Astrocyte (in vitro differentiated cells and primary cell): Measurements from ENCODE around the gene PPP6R3. TPM values are rescaled to one million over a fixed set of nuclear protein-coding genes. Genes with fewer than 3 reads are reported as not detected.

Source experiments
- DNase-seq: peaks from one replicate; pipeline ENCODE4 v3.0.0-alpha.2; 2010; ENCODE audit warnings: low read depth
- FAIRE-seq: peaks from 2 replicates; lab custom pipeline; 2011; peaks lifted over from hg19 to GRCh38; lab: Jason Lieb, UNC
- H2AFZ ChIP-seq: 2 replicates; pipeline ENCODE4 v1.6.0; 2012; ENCODE audit warnings: low read depth, low read length, inconsistent platforms
- H3K27ac ChIP-seq: 2 replicates; pipeline ENCODE4 v1.5.1; 2011; ENCODE audit warnings: low read depth, low read length, inconsistent platforms
- H3K27me3 ChIP-seq: 2 replicates; pipeline ENCODE4 v1.6.0; 2011; ENCODE audit warnings: low read length, inconsistent platforms; ENCODE audit not compliant: insufficient read depth
- H3K36me3 ChIP-seq: 2 replicates; pipeline ENCODE4 v1.5.1; 2011; ENCODE audit warnings: low read length, inconsistent platforms; ENCODE audit not compliant: insufficient read depth
- H3K4me1 ChIP-seq: 2 replicates; pipeline ENCODE4 v1.5.1; 2011; ENCODE audit warnings: low read length, inconsistent platforms; ENCODE audit not compliant: insufficient read depth
- H3K4me2 ChIP-seq: 2 replicates; pipeline ENCODE4 v1.6.0; 2012; ENCODE audit warnings: low read length, inconsistent platforms
- H3K4me3 ChIP-seq: 2 replicates; pipeline ENCODE4 v1.5.1; 2011; ENCODE audit warnings: low read depth, mild to moderate bottlenecking, low read length, inconsistent platforms; ENCODE audit not compliant: insufficient read depth
- H3K79me2 ChIP-seq: 2 replicates; pipeline ENCODE4 v1.6.0; 2012; ENCODE audit warnings: mild to moderate bottlenecking, low read length, inconsistent platforms; ENCODE audit not compliant: insufficient read depth
- H3K9ac ChIP-seq: 2 replicates; pipeline ENCODE4 v1.6.0; 2012; ENCODE audit warnings: mild to moderate bottlenecking, low read length, inconsistent platforms
- H3K9me3 ChIP-seq: 2 replicates; pipeline ENCODE4 v1.5.1; 2012; ENCODE audit warnings: low read depth, mild to moderate bottlenecking, low read length, inconsistent platforms; ENCODE audit not compliant: insufficient read depth
- H4K20me1 ChIP-seq: 2 replicates; pipeline ENCODE4 v1.6.0; 2012; ENCODE audit warnings: low read length, inconsistent platforms; ENCODE audit not compliant: insufficient read depth
- H3K27ac Mint-ChIP-seq: one replicate; pipeline ENCODE4 v1.8.0; 2021; ENCODE audit warnings: mild to moderate bottlenecking, mixed read lengths; ENCODE audit not compliant: unreplicated experiment
- H3K27me3 Mint-ChIP-seq: one replicate; pipeline ENCODE4 v1.8.0; 2021; ENCODE audit warnings: low read depth, mixed read lengths; ENCODE audit not compliant: unreplicated experiment
- H3K36me3 Mint-ChIP-seq: one replicate; pipeline ENCODE4 v1.8.0; 2021; ENCODE audit warnings: low read depth, mixed read lengths; ENCODE audit not compliant: unreplicated experiment
- H3K4me1 Mint-ChIP-seq: one replicate; pipeline ENCODE4 v1.8.0; 2021; ENCODE audit warnings: low read depth, mixed read lengths; ENCODE audit not compliant: unreplicated experiment
- H3K4me3 Mint-ChIP-seq: one replicate; pipeline ENCODE4 v1.8.0; 2021; ENCODE audit warnings: mild to moderate bottlenecking, moderate library complexity, mixed read lengths; ENCODE audit not compliant: unreplicated experiment
- H3K9me3 Mint-ChIP-seq: one replicate; pipeline ENCODE4 v1.8.0; 2021; ENCODE audit warnings: mild to moderate bottlenecking, mixed read lengths; ENCODE audit not compliant: unreplicated experiment
- EZH2 ChIP-seq: IDR thresholded peaks from 2 replicates; pipeline ENCODE4 v1.6.1; 2012; ENCODE audit warnings: mild to moderate bottlenecking, low read length, inconsistent platforms; ENCODE audit not compliant: insufficient read depth
- total RNA-seq: library from RNA; stranded (reverse); gene quantifications from 2 replicates; pipeline ENCODE4 v1.2.1, GENCODE V29; 2021
- TF ChIP-seq, protein P1 (sequence below): IDR thresholded peaks from 2 replicates; pipeline ENCODE4 v1.5.1; 2011; ENCODE audit warnings: low read depth, mild to moderate bottlenecking, inconsistent platforms, low read length, moderate library complexity; ENCODE audit not compliant: insufficient read depth

Gene PPP6R3
- total RNA-seq, 1 donor from 2014 or later, result 97.8 TPM

DNA sequence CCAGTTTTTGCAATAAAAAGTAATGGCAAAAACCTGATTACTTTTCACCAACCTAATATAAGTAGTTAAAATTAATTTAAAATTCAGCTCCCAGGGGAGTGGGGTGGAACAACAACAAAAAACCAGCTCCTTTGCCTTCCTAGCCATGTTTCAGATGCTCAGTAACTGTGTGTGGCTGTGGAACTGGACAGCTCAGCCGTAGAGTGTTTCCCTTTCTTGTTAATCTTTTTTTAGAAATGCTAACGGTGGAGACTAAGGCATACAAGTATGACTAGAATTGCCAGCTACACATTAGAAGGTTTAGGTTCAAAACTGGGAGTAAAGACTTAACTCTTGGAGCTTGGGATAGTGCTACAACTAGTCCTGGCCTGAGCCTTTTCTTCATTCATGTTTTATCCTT lies 45.0 kb downstream of the PPP6R3 start:
- no peak overlapping the region for H2AFZ ChIP-seq
- H3K4me1 ChIP-seq, result peaks cover 4% of the 10 kb centered on the region
- H3K27ac Mint-ChIP-seq, result no peak overlapping the region
- no peak overlapping the region for H3K4me3 Mint-ChIP-seq
- H3K27me3 ChIP-seq, result no peaks in the 10 kb centered on the region
- peak; percentile 18 for DNase-seq
- H3K9me3 ChIP-seq, result no peaks in the 10 kb centered on the region
- H3K4me3 ChIP-seq, result no peak overlapping the region
- H3K4me1 Mint-ChIP-seq, result peaks cover 26% of the 10 kb centered on the region
- H3K27ac ChIP-seq, result no peak overlapping the region
- peaks cover 97% of the 10 kb centered on the region for H4K20me1 ChIP-seq
- H3K36me3 Mint-ChIP-seq, result peaks cover 2% of the 10 kb centered on the region
- FAIRE-seq, result no peak
- no peak for TF ChIP-seq EZH2
- TF ChIP-seq, protein P1, sequence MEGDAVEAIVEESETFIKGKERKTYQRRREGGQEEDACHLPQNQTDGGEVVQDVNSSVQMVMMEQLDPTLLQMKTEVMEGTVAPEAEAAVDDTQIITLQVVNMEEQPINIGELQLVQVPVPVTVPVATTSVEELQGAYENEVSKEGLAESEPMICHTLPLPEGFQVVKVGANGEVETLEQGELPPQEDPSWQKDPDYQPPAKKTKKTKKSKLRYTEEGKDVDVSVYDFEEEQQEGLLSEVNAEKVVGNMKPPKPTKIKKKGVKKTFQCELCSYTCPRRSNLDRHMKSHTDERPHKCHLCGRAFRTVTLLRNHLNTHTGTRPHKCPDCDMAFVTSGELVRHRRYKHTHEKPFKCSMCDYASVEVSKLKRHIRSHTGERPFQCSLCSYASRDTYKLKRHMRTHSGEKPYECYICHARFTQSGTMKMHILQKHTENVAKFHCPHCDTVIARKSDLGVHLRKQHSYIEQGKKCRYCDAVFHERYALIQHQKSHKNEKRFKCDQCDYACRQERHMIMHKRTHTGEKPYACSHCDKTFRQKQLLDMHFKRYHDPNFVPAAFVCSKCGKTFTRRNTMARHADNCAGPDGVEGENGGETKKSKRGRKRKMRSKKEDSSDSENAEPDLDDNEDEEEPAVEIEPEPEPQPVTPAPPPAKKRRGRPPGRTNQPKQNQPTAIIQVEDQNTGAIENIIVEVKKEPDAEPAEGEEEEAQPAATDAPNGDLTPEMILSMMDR, result no peak
- H3K9me3 Mint-ChIP-seq, result no peaks in the 10 kb centered on the region
- peak overlapping the region; percentile 21 for H3K4me2 ChIP-seq
- H3K79me2 ChIP-seq, result peaks cover 100% of the 10 kb centered on the region
- no peak overlapping the region for H3K9ac ChIP-seq
- no peaks in the 10 kb centered on the region for H3K36me3 ChIP-seq
- H3K27me3 Mint-ChIP-seq, result no peaks in the 10 kb centered on the region

DNA sequence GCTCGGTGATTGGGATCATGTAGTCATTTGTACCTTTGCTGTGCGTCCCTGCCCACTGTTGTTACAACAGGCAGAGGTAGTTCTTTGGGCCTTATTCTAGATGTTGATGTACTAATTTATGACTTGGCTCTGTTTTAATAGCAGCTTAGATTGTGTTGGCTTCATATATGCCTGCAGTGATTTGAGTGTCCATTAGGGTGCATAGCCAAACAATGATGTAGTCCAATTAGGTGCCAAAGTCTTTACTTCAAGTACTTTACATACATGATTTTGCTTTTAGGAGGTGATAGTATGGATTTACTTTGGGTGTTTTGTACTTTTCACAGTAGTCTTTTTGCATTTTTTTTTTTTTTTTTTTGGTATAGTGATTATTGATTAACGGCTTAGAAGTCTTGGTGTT lies 46.4 kb downstream of the PPP6R3 start:
- H3K36me3 Mint-ChIP-seq, result peaks cover 5% of the 10 kb centered on the region
- H3K4me1 Mint-ChIP-seq, result peaks cover 22% of the 10 kb centered on the region
- Histone ChIP-seq H3K9me3 (no peaks in the 10 kb centered on the region), H3K36me3 (no peaks in the 10 kb centered on the region), H3K4me2 (no peak overlapping the region), H3K4me1 (peaks cover 4% of the 10 kb centered on the region), H4K20me1 (peaks cover 97% of the 10 kb centered on the region), H2AFZ (no peak overlapping the region), H3K27me3 (no peaks in the 10 kb centered on the region), H3K27ac (no peak overlapping the region), H3K4me3 (no peak overlapping the region), H3K9ac (no peak overlapping the region), H3K79me2 (peaks cover 100% of the 10 kb centered on the region)
- H3K27ac Mint-ChIP-seq, result no peak overlapping the region
- no peak overlapping the region for H3K4me3 Mint-ChIP-seq
- H3K9me3 Mint-ChIP-seq, result no peaks in the 10 kb centered on the region
- TF ChIP-seq EZH2, result no peak
- TF ChIP-seq, protein P1, result no peak
- no peaks in the 10 kb centered on the region for H3K27me3 Mint-ChIP-seq
- no peak for DNase-seq
- no peak for FAIRE-seq

DNA sequence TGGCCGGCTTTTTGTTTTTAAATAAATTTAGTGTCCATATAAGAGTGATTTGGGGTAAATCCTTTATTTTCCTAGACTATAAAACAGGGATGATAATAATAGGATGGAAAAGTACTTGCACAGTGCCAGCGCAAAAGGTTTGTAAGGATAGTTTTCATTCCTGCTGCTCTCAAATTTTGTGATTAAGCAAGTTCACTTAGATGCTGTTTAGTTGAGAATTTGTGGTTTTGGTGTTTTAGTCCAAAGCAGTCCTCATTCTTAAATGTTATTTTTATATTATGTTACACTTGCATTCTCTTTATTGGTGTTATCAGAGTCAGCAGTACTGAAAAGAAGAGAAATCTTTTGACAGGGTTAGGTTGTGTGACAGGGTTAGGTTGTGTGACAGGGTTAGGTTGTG lies 47.9 kb downstream of the PPP6R3 start:
- TF ChIP-seq, protein P1, result no peak
- TF ChIP-seq EZH2, result no peak
- FAIRE-seq, result no peak

More for the DNA sequence above, 47.9 kb downstream of the PPP6R3 start:
- Histone ChIP-seq H2AFZ (no peak overlapping the region), H3K4me1 (peaks cover 4% of the 10 kb centered on the region), H3K79me2 (peaks cover 100% of the 10 kb centered on the region), H3K9me3 (no peaks in the 10 kb centered on the region), H3K9ac (no peak overlapping the region), H3K27ac (no peak overlapping the region), H3K36me3 (peaks cover 3% of the 10 kb centered on the region), H3K27me3 (no peaks in the 10 kb centered on the region), H4K20me1 (peaks cover 98% of the 10 kb centered on the region), H3K4me3 (no peak overlapping the region), H3K4me2 (no peak overlapping the region)
- DNase-seq, result peak; percentile 48
- no peaks in the 10 kb centered on the region for H3K27me3 Mint-ChIP-seq
- H3K27ac Mint-ChIP-seq, result no peak overlapping the region
- peaks cover 7% of the 10 kb centered on the region for H3K36me3 Mint-ChIP-seq
- no peak overlapping the region for H3K4me3 Mint-ChIP-seq
- H3K9me3 Mint-ChIP-seq, result no peaks in the 10 kb centered on the region
- H3K4me1 Mint-ChIP-seq, result peaks cover 21% of the 10 kb centered on the region
